ENCODE data around the gene GAPDH. TPM values are rescaled to one million over a fixed set of nuclear protein-coding genes. Genes with fewer than 3 reads are reported as not detected.

Gene GAPDH
- total and polyA plus RNA-seq, 2 experiments from 2014 or later, result 7,726 to 7,868 TPM

- TF ChIP-seq EZH2phosphoT487 (IDR thresholded peaks at IDR 0.05; ENCODE audit: insufficient read depth, low read depth), result no peak
- TF ChIP-seq EZH2 (IDR thresholded peaks at IDR 0.05; ENCODE audit: insufficient read depth, poor library complexity, severe bottlenecking), result no peak
- peaks cover 72% of the 10 kb centered on the region for H3F3A ChIP-seq (ENCODE audit: insufficient read depth)
- H3K9ac ChIP-seq, result no peak overlapping the region
- no peaks in the 10 kb centered on the region for H4K20me1 ChIP-seq (ENCODE audit: insufficient read depth)
- H3K79me2 ChIP-seq (ENCODE audit: insufficient read depth), result peaks cover 24% of the 10 kb centered on the region
- no peak overlapping the region for H3K4me3 ChIP-seq
- H3K36me3 ChIP-seq (ENCODE audit: low read depth), result peaks cover 67% of the 10 kb centered on the region
- no peaks in the 10 kb centered on the region for H3K9me2 ChIP-seq (ENCODE audit: insufficient read depth)
- H3K27ac ChIP-seq, result no peak overlapping the region
- no peaks in the 10 kb centered on the region for H3K9me3 ChIP-seq (ENCODE audit: low read depth)
- 95 to 98% methylated on average over 8 of the region's 8 CpGs for WGBS, 2 experiments (ENCODE audit: low coverage in 1 of 2, low lambda C conversion rate in 2 of 2, missing lambda C conversion rate in 2 of 2)
- in situ Hi-C loops (cut with MboI), result no loop called here
- H3K4me1 ChIP-seq (ENCODE audit: insufficient read depth), result peaks cover 8% of the 10 kb centered on the region; the same call in 1 of the 2 replicates
- no peak overlapping the region for H3K4me2 ChIP-seq (ENCODE audit: unreplicated experiment)
- DNase-seq, result no peak
- no peak overlapping the region for H2AFZ ChIP-seq
- H3K27me3 ChIP-seq (replicated peaks; ENCODE audit: insufficient read depth), result no peaks in the 10 kb centered on the region
Measured at GRCh38 chr12:6573001-6573400, 38.7 kb downstream of the GAPDH start.

GRCh38 chr12:6574576-6575295 lies 40.4 kb downstream of the GAPDH start:
- no peaks in the 10 kb centered on the region for H3K27me3 ChIP-seq (replicated peaks; ENCODE audit: insufficient read depth)
- H3K9me3 ChIP-seq (ENCODE audit: low read depth), result no peaks in the 10 kb centered on the region
- no peak overlapping the region for H3K4me3 ChIP-seq
- peaks cover 22% of the 10 kb centered on the region for H3K79me2 ChIP-seq (ENCODE audit: insufficient read depth)
- WGBS, 2 experiments (ENCODE audit: low coverage in 1 of 2, low lambda C conversion rate in 2 of 2, missing lambda C conversion rate in 2 of 2), result 78 to 81% methylated on average over 4 of the region's 4 CpGs
- H3F3A ChIP-seq (ENCODE audit: insufficient read depth), result peaks cover 59% of the 10 kb centered on the region
- TF ChIP-seq EZH2phosphoT487 (IDR thresholded peaks at IDR 0.05; ENCODE audit: insufficient read depth, low read depth) (no peak), EZH2 (IDR thresholded peaks at IDR 0.05; ENCODE audit: insufficient read depth, poor library complexity, severe bottlenecking) (no peak)
- H3K9ac ChIP-seq, result no peak overlapping the region
- no peak overlapping the region for H3K27ac ChIP-seq
- H3K4me2 ChIP-seq (ENCODE audit: unreplicated experiment), result no peak overlapping the region
- H3K36me3 ChIP-seq (ENCODE audit: low read depth), result peaks cover 79% of the 10 kb centered on the region
- DNase-seq, result no peak
- no peaks in the 10 kb centered on the region for H4K20me1 ChIP-seq (ENCODE audit: insufficient read depth)
- no peaks in the 10 kb centered on the region for H3K4me1 ChIP-seq (ENCODE audit: insufficient read depth)
- H2AFZ ChIP-seq, result no peak overlapping the region
- in situ Hi-C loops (cut with MboI), result no loop called here
- H3K9me2 ChIP-seq (ENCODE audit: insufficient read depth), result no peaks in the 10 kb centered on the region

GRCh38 chr12:6575648-6576047 lies 41.3 kb downstream of the GAPDH start:
- WGBS, 2 experiments (ENCODE audit: low coverage in 1 of 2, low lambda C conversion rate in 2 of 2, missing lambda C conversion rate in 2 of 2), result 94 to 98% methylated on average over 8 of the region's 8 CpGs

GRCh38 chr12:6582196-6582595 lies 47.9 kb downstream of the GAPDH start:
- Histone ChIP-seq H3K27ac (no peak overlapping the region), H3F3A (ENCODE audit: insufficient read depth) (peaks cover 10% of the 10 kb centered on the region; the same call in 1 of the 2 replicates), H3K9me2 (ENCODE audit: insufficient read depth) (no peaks in the 10 kb centered on the region), H3K9ac (no peak overlapping the region), H3K9me3 (ENCODE audit: low read depth) (no peaks in the 10 kb centered on the region), H3K27me3 (replicated peaks; ENCODE audit: insufficient read depth) (no peaks in the 10 kb centered on the region), H2AFZ (no peak overlapping the region), H3K4me3 (no peak overlapping the region), H4K20me1 (ENCODE audit: insufficient read depth) (no peaks in the 10 kb centered on the region), H3K79me2 (ENCODE audit: insufficient read depth) (peaks cover 35% of the 10 kb centered on the region), H3K4me2 (ENCODE audit: unreplicated experiment) (no peak overlapping the region), H3K4me1 (ENCODE audit: insufficient read depth) (no peaks in the 10 kb centered on the region), H3K36me3 (ENCODE audit: low read depth) (peaks cover 87% of the 10 kb centered on the region)
- DNase-seq, result no peak
- TF ChIP-seq EZH2 (IDR thresholded peaks at IDR 0.05; ENCODE audit: insufficient read depth, poor library complexity, severe bottlenecking) (no peak), EZH2phosphoT487 (IDR thresholded peaks at IDR 0.05; ENCODE audit: insufficient read depth, low read depth) (no peak)
- in situ Hi-C loops (cut with MboI), result no loop called here
- WGBS, 2 experiments (ENCODE audit: low coverage in 1 of 2, low lambda C conversion rate in 2 of 2, missing lambda C conversion rate in 2 of 2), result 67 to 70% methylated on average over 6 of the region's 6 CpGs

More at GRCh38 chr12:6575648-6576047, 41.3 kb downstream of the GAPDH start:
- no peak for TF ChIP-seq EZH2 (IDR thresholded peaks at IDR 0.05; ENCODE audit: insufficient read depth, poor library complexity, severe bottlenecking)
- no peak for TF ChIP-seq EZH2phosphoT487 (IDR thresholded peaks at IDR 0.05; ENCODE audit: insufficient read depth, low read depth)
- H3K9me2 ChIP-seq (ENCODE audit: insufficient read depth), result no peaks in the 10 kb centered on the region
- H3K27ac ChIP-seq, result no peak overlapping the region
- H3K4me3 ChIP-seq, result no peak overlapping the region
- DNase-seq, result no peak
- no peak overlapping the region for H2AFZ ChIP-seq
- peaks cover 16% of the 10 kb centered on the region for H3K79me2 ChIP-seq (ENCODE audit: insufficient read depth)
- H3K9me3 ChIP-seq (ENCODE audit: low read depth), result no peaks in the 10 kb centered on the region
- peaks cover 50% of the 10 kb centered on the region for H3F3A ChIP-seq (ENCODE audit: insufficient read depth)
- H4K20me1 ChIP-seq (ENCODE audit: insufficient read depth), result no peaks in the 10 kb centered on the region
- in situ Hi-C loops (cut with MboI), result no loop called here
- H3K9ac ChIP-seq, result no peak overlapping the region
- H3K36me3 ChIP-seq (ENCODE audit: low read depth), result peaks cover 80% of the 10 kb centered on the region
- no peaks in the 10 kb centered on the region for H3K27me3 ChIP-seq (replicated peaks; ENCODE audit: insufficient read depth)
- no peak overlapping the region for H3K4me2 ChIP-seq (ENCODE audit: unreplicated experiment)
- no peaks in the 10 kb centered on the region for H3K4me1 ChIP-seq (ENCODE audit: insufficient read depth)
